K562 (cell line): ENCODE measurements around the gene KNSTRN. TPM values are rescaled to one million over a fixed set of nuclear protein-coding genes. Genes with fewer than 3 reads are reported as not detected.

Experiments
- ATAC-seq: fragments of 200-7000 bp; cut with Tn5 transposase; 3 replicates; pipeline ENCODE4 v1.9.1; 2020; ENCODE audit warnings: moderate library complexity
- BruUV-seq: library from RNA; stranded (reverse); fragments of 400-500 nt; replicated peaks from 2 replicates; lab custom pipeline; 2021; lab: Mats Ljungman, UMichigan
- CTCF ChIA-PET: fragments of 300-600 bp; formaldehyde crosslinking; extraction: SDS; loops from one replicate; lab custom pipeline; 2021; ENCODE audit warnings: low intra/inter-chr PET ratio; lab: Yijun Ruan, JAX
- POLR2A ChIA-PET: fragments of 300-600, 350-650 bp; sonication (Branson Sonifier 250); formaldehyde crosslinking; extraction: SDS; loops from one replicate; lab custom pipeline; 2021; ENCODE audit warnings: antibody characterized with exemption, inconsistent platforms; lab: Yijun Ruan, JAX
- DNase-seq, 4 experiments: peaks; one replicate each; pipeline versions ENCODE4 v3.0.0 to v3.0.0-alpha.2; 2011 to 2018; ENCODE audit warnings: low spot score in 3 of 4, mixed read lengths in 3 of 4; ENCODE audit errors: extremely low read depth in 1 of 4
- FAIRE-seq: peaks from 2 replicates; lab custom pipeline; 2011; peaks lifted over from hg19 to GRCh38; lab: Jason Lieb, UNC
- H2AFZ ChIP-seq: 2 replicates; pipeline ENCODE4 v1.6.0; 2011; ENCODE audit warnings: low read depth, low read length, control low read depth, inconsistent platforms
- H3K27ac ChIP-seq: fragments of 200-600 bp; 3 replicates; pipeline ENCODE4 v1.8.0; 2011; ENCODE audit warnings: low read depth, mild to moderate bottlenecking, control low read depth, inconsistent platforms, low read length, moderate library complexity, mixed read lengths; ENCODE audit errors: extremely low read depth
- H3K27me3 ChIP-seq, 2 experiments: fragments of 300-600 bp in 1 of 2; 2 replicates in 1 of 2; 3 replicates in 1 of 2; pipeline versions ENCODE4 v1.6.0 to v1.8.0; 2011; ENCODE audit warnings: inconsistent platforms in 2 of 2, low read length in 2 of 2, mild to moderate bottlenecking in 1 of 2, mixed read lengths in 1 of 2, moderate library complexity in 1 of 2; ENCODE audit not compliant: control insufficient read depth in 2 of 2, insufficient read depth in 2 of 2
- H3K36me3 ChIP-seq: fragments of 300-600 bp; 3 replicates; pipeline ENCODE4 v1.8.0; 2011; ENCODE audit warnings: mild to moderate bottlenecking, low read length, inconsistent platforms; ENCODE audit not compliant: control insufficient read depth, insufficient read depth
- H3K4me1 ChIP-seq, 2 experiments: fragments of 200-600 bp in 1 of 2; replicated peaks in 1 of 2; 2 replicates in 1 of 2; 3 replicates in 1 of 2; pipeline versions ENCODE4 v1.5.1 to v1.8.0; 2011; ENCODE audit warnings: inconsistent platforms in 2 of 2, low read length in 2 of 2, mild to moderate bottlenecking in 1 of 2, mixed read lengths in 1 of 2, moderate library complexity in 1 of 2; ENCODE audit not compliant: control insufficient read depth in 2 of 2, insufficient read depth in 2 of 2
- H3K4me2 ChIP-seq: 2 replicates; pipeline ENCODE4 v1.6.1; 2011; ENCODE audit warnings: low read length, control low read depth, inconsistent platforms, mixed read lengths; ENCODE audit not compliant: insufficient read depth
- H3K4me3 ChIP-seq: fragments of 200-600 bp; sonication (generic), shearing (Covaris generic); 2 replicates; pipeline ENCODE4 v1.5.1; 2016; ENCODE audit warnings: control low read depth, inconsistent platforms
- H3K79me2 ChIP-seq: fragments of 200-600 bp; 3 replicates; pipeline ENCODE4 v1.8.0; 2011; ENCODE audit warnings: low read length, inconsistent platforms; ENCODE audit not compliant: control insufficient read depth, insufficient read depth
- H3K9ac ChIP-seq, 2 experiments: 2 replicates each; pipeline versions ENCODE4 v1.6.0 to v1.6.1; 2011; ENCODE audit warnings: low read depth in 2 of 2, low read length in 2 of 2, control low read depth in 1 of 2, inconsistent platforms in 1 of 2, mild to moderate bottlenecking in 1 of 2, mixed read lengths in 1 of 2; ENCODE audit not compliant: insufficient read depth in 1 of 2
- H3K9me1 ChIP-seq: one replicate; pipeline ENCODE4 v1.6.0; 2011; ENCODE audit warnings: inconsistent platforms, mild to moderate bottlenecking, low read length, moderate library complexity; ENCODE audit not compliant: control insufficient read depth, insufficient read depth
- H3K9me3 ChIP-seq: replicated peaks from 2 replicates; pipeline ENCODE4 v1.5.1; 2011; ENCODE audit warnings: low read depth, low read length, inconsistent platforms; ENCODE audit not compliant: control insufficient read depth, insufficient read depth
- H4K20me1 ChIP-seq: replicated peaks from 2 replicates; pipeline ENCODE4 v1.6.1; 2011; ENCODE audit warnings: low read length, inconsistent platforms, mixed read lengths; ENCODE audit not compliant: control insufficient read depth, insufficient read depth
- BHLHE40 ChIP-seq: IDR thresholded peaks from 2 replicates; pipeline ENCODE4 v1.6.1; 2011; ENCODE audit warnings: low read length, improper control_type of control experiment
- BMI1 ChIP-seq: fragments of 150-350 bp; IDR thresholded peaks from 2 replicates; pipeline ENCODE4 v1.6.1; 2014; ENCODE audit warnings: low read length
- E2F3 ChIP-seq: fragments of 250-450 bp; sonication (Bioruptor Pico); IDR thresholded peaks from 2 replicates; pipeline ENCODE4 v1.4.0; 2020; ENCODE audit warnings: mild to moderate bottlenecking
- ELF2 ChIP-seq: fragments of 250-450 bp; sonication (Bioruptor Pico); IDR thresholded peaks from 2 replicates; pipeline ENCODE4 v1.5.0; 2021; ENCODE audit warnings: mild to moderate bottlenecking
- NR2C2 ChIP-seq, 2 experiments: fragments of 200-800 bp in 1 of 2; sonication (Bioruptor generic) in 1 of 2; sonication (generic) in 1 of 2; formaldehyde crosslinking in 1 of 2; IDR thresholded peaks; 2 replicates each; pipeline versions ENCODE4 v1.6.1 to v1.8.0; 2016 to 2022; ENCODE audit warnings: mild to moderate bottlenecking in 1 of 2, missing compliant biosample characterization in 1 of 2, missing genetic modification characterization in 1 of 2, missing genetic modification reagents in 1 of 2
- POLR3G ChIP-seq: IDR thresholded peaks from 2 replicates; pipeline ENCODE4 v1.6.1; 2011; ENCODE audit not compliant: insufficient read length, insufficient replicate concordance; ENCODE audit errors: extremely low read depth
- ZNF224 ChIP-seq: sonication (generic); formaldehyde crosslinking; IDR thresholded peaks from 2 replicates; pipeline ENCODE4 v1.8.0; 2022; ENCODE audit warnings: mild to moderate bottlenecking, missing genetic modification reagents
- WGBS: fragments of 100-300 bp; shearing (Covaris generic); methylation state at CpG from one replicate; pipeline ENCODE4 v1.1.6; 2016; ENCODE audit warnings: low coverage, mixed read lengths; ENCODE audit not compliant: insufficient coverage; ENCODE audit errors: missing lambda C conversion rate; 5-methylcytosine and 5-hydroxymethylcytosine counted together
- in situ Hi-C: fragments of 300-500 bp; cut with MboI; formaldehyde crosslinking; loops from 4 replicates; pipeline ENCODE4 v1.15.0; 2018; ENCODE audit warnings: inconsistent platforms, mixed read lengths
- intact Hi-C: fragments of 100-400 bp; cut with micrococcal nuclease; formaldehyde crosslinking; loops from 2 replicates; pipeline ENCODE4 v1.14.2; 2022
- polyA plus RNA-seq, 8 experiments: library from polyadenylated mRNA; depleted of rRNA in 4 of 8; stranded (reverse) in 5 of 8; unstranded in 3 of 8; fragments of >200 nt; fragmentation: Nextera tagmentation in 2 of 8; fragmentation: Illumina TruSeq in 1 of 8; extraction: Ambion mirVana in 2 of 8; extraction: Trizol in 1 of 8; gene quantifications; 2 replicates each; pipeline versions ENCODE4 v1.2.1 to v1.2.3, GENCODE V29; 2011 to 2014; ENCODE audit warnings: inconsistent platforms in 1 of 8, missing spikeins in 1 of 8
- total RNA-seq, 7 experiments: library from RNA; depleted of rRNA in 6 of 7; stranded (reverse); fragments of >200 nt in 6 of 7; fragmentation: Illumina TruSeq in 2 of 7; extraction: Trizol in 2 of 7; gene quantifications; 2 replicates each; pipeline versions ENCODE4 v1.2.1 to v1.2.3, GENCODE V29; 2011 to 2021; ENCODE audit warnings: low replicate concordance in 1 of 7
- TF ChIP-seq, protein P1 (sequence below): fragments of 450-650 bp; IDR thresholded peaks from 2 replicates; pipeline ENCODE4 v1.7.1; 2018; ENCODE audit warnings: mild to moderate bottlenecking, low read depth; ENCODE audit not compliant: partially characterized antibody
- TF ChIP-seq, protein P2 (sequence below): sonication (generic); formaldehyde crosslinking; IDR thresholded peaks from 2 replicates; pipeline ENCODE4 v1.4.0; 2020; ENCODE audit warnings: mild to moderate bottlenecking, missing genetic modification reagents
- TF ChIP-seq, protein P3 (sequence below): IDR thresholded peaks from 2 replicates; pipeline ENCODE4 v1.6.1; 2014; ENCODE audit warnings: antibody characterized with exemption
- TF ChIP-seq, protein P4 (sequence below): fragments of 450-650 bp; IDR thresholded peaks from 2 replicates; pipeline ENCODE4 v1.6.1; 2018; ENCODE audit warnings: mild to moderate bottlenecking, low read depth; ENCODE audit not compliant: partially characterized antibody
- TF ChIP-seq, protein P5 (sequence below): fragments of 250-450 bp; sonication (Bioruptor Pico); IDR thresholded peaks from 2 replicates; pipeline ENCODE4 v1.5.0; 2021

KNSTRN gene
- total and polyA plus RNA-seq, 9 of the 15 experiments (the other 6 are each of a cell fraction or from before 2014, with no cell fraction given), result 48.7 to 88.2 (median 66.3) TPM

DNA sequence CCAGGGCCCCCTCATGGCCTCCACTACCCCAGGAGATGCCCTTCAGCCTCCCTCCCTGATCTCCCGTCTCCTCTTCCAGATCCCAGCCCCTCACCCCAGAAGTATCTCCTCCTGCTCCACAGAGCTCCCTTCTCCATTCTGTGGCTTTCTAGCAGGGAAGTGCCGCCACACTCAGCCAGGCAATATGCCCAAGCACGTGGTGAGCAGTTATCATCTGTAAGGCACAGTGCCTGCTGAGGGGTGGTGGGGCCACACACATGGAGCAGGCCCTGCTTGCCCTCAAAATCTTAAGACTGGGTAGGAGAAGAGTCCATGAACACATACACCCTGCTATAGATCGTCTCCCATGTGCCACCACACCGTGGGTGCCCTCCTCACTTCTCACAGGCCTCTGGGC is 34.0 kb upstream of the KNSTRN start:
- no peaks in the 10 kb centered on the region for H3K79me2 ChIP-seq
- no peaks in the 10 kb centered on the region for H3K36me3 ChIP-seq
- 50% methylated on average over 5 of the region's 5 CpGs for WGBS
- H3K4me2 ChIP-seq, result no peak overlapping the region
- BruUV-seq, result no TSS peak
- no peak overlapping the region for H3K4me3 ChIP-seq
- intact Hi-C loops, result no loop called here
- no peak overlapping the region for H3K27ac ChIP-seq
- H3K27me3 ChIP-seq, result no peaks in the 10 kb centered on the region
- no peak for DNase-seq
- POLR2A ChIA-PET, result no interaction called here
- no peak for ATAC-seq
- H4K20me1 ChIP-seq, result no peaks in the 10 kb centered on the region; the same call in 1 of the 2 replicates
- FAIRE-seq, result no peak
- peak overlapping the region in 1 of 2 experiments; percentile 60; a peak in 1 of 4 replicates for H3K9ac ChIP-seq
- no peaks in the 10 kb centered on the region for H3K9me1 ChIP-seq
- CTCF ChIA-PET, result interaction anchor here (1.4 kb wide), 1 partner anchor 9 kb away, joined by 4 read pairs; the partner anchor contains the start of gene DISP2
- no peaks in the 10 kb centered on the region; the same call in 1 of the 2 replicates for H3K9me3 ChIP-seq
- in situ Hi-C loops, result loop anchor here (5.0 to 10.0 kb wide), 2 partner anchors 74 to 536 kb away; no protein-coding TSS in a partner anchor
- peaks cover under 1 to 10% of the 10 kb centered on the region in 2 experiments; a peak in 3 of 5 replicates for H3K4me1 ChIP-seq
- H2AFZ ChIP-seq, result no peak overlapping the region
- TF ChIP-seq, protein P1, sequence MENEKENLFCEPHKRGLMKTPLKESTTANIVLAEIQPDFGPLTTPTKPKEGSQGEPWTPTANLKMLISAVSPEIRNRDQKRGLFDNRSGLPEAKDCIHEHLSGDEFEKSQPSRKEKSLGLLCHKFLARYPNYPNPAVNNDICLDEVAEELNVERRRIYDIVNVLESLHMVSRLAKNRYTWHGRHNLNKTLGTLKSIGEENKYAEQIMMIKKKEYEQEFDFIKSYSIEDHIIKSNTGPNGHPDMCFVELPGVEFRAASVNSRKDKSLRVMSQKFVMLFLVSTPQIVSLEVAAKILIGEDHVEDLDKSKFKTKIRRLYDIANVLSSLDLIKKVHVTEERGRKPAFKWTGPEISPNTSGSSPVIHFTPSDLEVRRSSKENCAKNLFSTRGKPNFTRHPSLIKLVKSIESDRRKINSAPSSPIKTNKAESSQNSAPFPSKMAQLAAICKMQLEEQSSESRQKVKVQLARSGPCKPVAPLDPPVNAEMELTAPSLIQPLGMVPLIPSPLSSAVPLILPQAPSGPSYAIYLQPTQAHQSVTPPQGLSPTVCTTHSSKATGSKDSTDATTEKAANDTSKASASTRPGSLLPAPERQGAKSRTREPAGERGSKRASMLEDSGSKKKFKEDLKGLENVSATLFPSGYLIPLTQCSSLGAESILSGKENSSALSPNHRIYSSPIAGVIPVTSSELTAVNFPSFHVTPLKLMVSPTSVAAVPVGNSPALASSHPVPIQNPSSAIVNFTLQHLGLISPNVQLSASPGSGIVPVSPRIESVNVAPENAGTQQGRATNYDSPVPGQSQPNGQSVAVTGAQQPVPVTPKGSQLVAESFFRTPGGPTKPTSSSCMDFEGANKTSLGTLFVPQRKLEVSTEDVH, result no peak
- TF ChIP-seq, protein P2, sequence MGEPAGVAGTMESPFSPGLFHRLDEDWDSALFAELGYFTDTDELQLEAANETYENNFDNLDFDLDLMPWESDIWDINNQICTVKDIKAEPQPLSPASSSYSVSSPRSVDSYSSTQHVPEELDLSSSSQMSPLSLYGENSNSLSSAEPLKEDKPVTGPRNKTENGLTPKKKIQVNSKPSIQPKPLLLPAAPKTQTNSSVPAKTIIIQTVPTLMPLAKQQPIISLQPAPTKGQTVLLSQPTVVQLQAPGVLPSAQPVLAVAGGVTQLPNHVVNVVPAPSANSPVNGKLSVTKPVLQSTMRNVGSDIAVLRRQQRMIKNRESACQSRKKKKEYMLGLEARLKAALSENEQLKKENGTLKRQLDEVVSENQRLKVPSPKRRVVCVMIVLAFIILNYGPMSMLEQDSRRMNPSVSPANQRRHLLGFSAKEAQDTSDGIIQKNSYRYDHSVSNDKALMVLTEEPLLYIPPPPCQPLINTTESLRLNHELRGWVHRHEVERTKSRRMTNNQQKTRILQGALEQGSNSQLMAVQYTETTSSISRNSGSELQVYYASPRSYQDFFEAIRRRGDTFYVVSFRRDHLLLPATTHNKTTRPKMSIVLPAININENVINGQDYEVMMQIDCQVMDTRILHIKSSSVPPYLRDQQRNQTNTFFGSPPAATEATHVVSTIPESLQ (CRISPR knock-in tag), result no peak
- no peak for TF ChIP-seq POLR3G
- TF ChIP-seq, protein P3, sequence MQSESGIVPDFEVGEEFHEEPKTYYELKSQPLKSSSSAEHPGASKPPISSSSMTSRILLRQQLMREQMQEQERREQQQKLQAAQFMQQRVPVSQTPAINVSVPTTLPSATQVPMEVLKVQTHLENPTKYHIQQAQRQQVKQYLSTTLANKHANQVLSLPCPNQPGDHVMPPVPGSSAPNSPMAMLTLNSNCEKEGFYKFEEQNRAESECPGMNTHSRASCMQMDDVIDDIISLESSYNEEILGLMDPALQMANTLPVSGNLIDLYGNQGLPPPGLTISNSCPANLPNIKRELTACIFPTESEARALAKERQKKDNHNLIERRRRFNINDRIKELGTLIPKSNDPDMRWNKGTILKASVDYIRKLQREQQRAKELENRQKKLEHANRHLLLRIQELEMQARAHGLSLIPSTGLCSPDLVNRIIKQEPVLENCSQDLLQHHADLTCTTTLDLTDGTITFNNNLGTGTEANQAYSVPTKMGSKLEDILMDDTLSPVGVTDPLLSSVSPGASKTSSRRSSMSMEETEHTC, result no peak
- TF ChIP-seq, protein P4, sequence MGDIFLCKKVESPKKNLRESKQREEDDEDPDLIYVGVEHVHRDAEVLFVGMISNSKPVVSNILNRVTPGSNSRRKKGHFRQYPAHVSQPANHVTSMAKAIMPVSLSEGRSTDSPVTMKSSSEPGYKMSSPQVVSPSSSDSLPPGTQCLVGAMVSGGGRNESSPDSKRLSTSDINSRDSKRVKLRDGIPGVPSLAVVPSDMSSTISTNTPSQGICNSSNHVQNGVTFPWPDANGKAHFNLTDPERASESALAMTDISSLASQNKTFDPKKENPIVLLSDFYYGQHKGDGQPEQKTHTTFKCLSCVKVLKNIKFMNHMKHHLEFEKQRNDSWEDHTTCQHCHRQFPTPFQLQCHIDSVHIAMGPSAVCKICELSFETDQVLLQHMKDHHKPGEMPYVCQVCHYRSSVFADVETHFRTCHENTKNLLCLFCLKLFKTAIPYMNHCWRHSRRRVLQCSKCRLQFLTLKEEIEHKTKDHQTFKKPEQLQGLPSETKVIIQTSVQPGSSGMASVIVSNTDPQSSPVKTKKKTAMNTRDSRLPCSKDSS, result no peak
- TF ChIP-seq E2F3, result no peak
- TF ChIP-seq, protein P5, sequence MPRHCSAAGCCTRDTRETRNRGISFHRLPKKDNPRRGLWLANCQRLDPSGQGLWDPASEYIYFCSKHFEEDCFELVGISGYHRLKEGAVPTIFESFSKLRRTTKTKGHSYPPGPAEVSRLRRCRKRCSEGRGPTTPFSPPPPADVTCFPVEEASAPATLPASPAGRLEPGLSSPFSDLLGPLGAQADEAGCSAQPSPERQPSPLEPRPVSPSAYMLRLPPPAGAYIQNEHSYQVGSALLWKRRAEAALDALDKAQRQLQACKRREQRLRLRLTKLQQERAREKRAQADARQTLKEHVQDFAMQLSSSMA, result no peak
- TF ChIP-seq BHLHE40, result no peak
- no peak for TF ChIP-seq ELF2 (CRISPR knock-in tag)
- TF ChIP-seq ZNF224 (CRISPR knock-in tag), result no peak
- no peak for TF ChIP-seq NR2C2 (CRISPR knock-in tag; IDR thresholded peaks at IDR 0.05)
- TF ChIP-seq NR2C2 (tag; IDR thresholded peaks at IDR 0.05), result no peak
- no peak for TF ChIP-seq BMI1
